ENCODE measurements around the gene RBMS3. TPM values are rescaled to one million over a fixed set of nuclear protein-coding genes. Genes with fewer than 3 reads are reported as not detected.

The RBMS3 gene
- total RNA-seq, 1 experiment from 2014 or later = 0.42 TPM

DNA sequence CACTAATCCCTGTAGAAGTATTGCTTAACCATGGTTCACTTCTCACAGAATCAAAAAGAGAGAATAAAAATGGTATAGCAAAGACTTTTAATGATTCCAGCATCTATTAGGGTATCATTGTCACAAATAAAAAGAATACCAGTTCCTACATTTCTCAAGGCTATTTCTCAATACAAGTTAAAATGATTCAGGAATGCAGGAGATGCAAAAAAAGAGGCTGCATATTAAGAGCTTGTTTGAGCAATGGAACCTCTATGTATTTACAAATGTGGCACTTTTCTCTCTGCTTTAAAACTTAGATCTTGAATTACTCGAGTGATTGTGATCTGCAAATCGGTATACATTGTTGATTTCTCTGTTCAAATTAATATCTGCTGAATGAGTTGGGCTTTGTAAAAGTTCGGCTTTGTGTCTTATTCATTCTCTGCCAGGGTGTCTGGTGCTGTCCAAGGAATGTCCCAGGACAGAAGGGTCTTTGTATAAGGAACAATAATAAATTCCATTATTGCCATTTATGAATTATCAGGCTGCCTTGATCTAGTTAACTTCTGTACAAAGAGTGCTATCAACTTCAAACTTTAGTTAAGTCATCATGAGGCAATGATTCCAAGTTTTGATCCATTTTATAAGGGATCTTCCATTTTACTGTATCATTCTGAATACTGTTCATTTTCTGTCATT, 364.2 kb downstream of the RBMS3 start:
- DNase-seq (ENCODE audit: low read depth, low spot score) (no peak), ATAC-seq (no peak)
- Histone ChIP-seq H3K27ac (ENCODE audit: low read depth, low read length) (no peak overlapping the region), H4K20me1 (ENCODE audit: insufficient read depth) (no peaks in the 10 kb centered on the region; the same call in 1 of the 2 replicates), H3K79me2 (ENCODE audit: insufficient read depth, low read length) (no peaks in the 10 kb centered on the region), H3K4me2 (ENCODE audit: low read length) (no peak overlapping the region), H3K4me1 (ENCODE audit: control insufficient read depth in 1 of 2, insufficient read depth in 2 of 2, low read length in 2 of 2) (no peaks in the 10 kb centered on the region), H3K4me3 (replicated peaks in 1 of 2; ENCODE audit: low read depth in 1 of 2, low read length in 2 of 2) (no peak overlapping the region), H3K36me3 (ENCODE audit: control insufficient read depth in 1 of 2, insufficient read depth in 2 of 2, low read length in 2 of 2) (no peaks in the 10 kb centered on the region), H3K27me3 (ENCODE audit: insufficient read depth, low read length) (peaks cover 20% of the 10 kb centered on the region), H2AFZ (ENCODE audit: low read depth, low read length, poor library complexity, severe bottlenecking) (no peak overlapping the region), H3K9ac (ENCODE audit: low read length) (no peak overlapping the region), H3K9me2 (ENCODE audit: insufficient read depth) (no peaks in the 10 kb centered on the region), H3K9me3 (ENCODE audit: control insufficient read depth in 1 of 2, insufficient read depth in 1 of 2, low read depth in 1 of 2, low read length in 2 of 2) (no peaks in the 10 kb centered on the region)
- TF ChIP-seq, protein P1, sequence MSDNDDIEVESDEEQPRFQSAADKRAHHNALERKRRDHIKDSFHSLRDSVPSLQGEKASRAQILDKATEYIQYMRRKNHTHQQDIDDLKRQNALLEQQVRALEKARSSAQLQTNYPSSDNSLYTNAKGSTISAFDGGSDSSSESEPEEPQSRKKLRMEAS (IDR thresholded peaks at IDR 0.05) = no peak
- no peak for TF ChIP-seq ZFX (IDR thresholded peaks at IDR 0.05)
- no peak for TF ChIP-seq EGR1 (IDR thresholded peaks at IDR 0.05; ENCODE audit: low read depth)
- TF ChIP-seq CBX3 (IDR thresholded peaks at IDR 0.05; ENCODE audit: low read depth) = no peak
- TF ChIP-seq YY1 (IDR thresholded peaks at IDR 0.05; ENCODE audit: extremely low read depth, insufficient replicate concordance, low read depth, low read length) = no peak
- TF ChIP-seq RAD21 (IDR thresholded peaks at IDR 0.05; ENCODE audit: low read depth) = no peak
- no peak for TF ChIP-seq EZH2phosphoT487 (IDR thresholded peaks at IDR 0.05; ENCODE audit: borderline replicate concordance)
- no peak for TF ChIP-seq POLR2AphosphoS5 (IDR thresholded peaks at IDR 0.05; ENCODE audit: low read depth, low read length)
- TF ChIP-seq, protein P2, sequence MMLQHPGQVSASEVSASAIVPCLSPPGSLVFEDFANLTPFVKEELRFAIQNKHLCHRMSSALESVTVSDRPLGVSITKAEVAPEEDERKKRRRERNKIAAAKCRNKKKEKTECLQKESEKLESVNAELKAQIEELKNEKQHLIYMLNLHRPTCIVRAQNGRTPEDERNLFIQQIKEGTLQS (IDR thresholded peaks at IDR 0.05) = no peak
- TF ChIP-seq, protein P3, sequence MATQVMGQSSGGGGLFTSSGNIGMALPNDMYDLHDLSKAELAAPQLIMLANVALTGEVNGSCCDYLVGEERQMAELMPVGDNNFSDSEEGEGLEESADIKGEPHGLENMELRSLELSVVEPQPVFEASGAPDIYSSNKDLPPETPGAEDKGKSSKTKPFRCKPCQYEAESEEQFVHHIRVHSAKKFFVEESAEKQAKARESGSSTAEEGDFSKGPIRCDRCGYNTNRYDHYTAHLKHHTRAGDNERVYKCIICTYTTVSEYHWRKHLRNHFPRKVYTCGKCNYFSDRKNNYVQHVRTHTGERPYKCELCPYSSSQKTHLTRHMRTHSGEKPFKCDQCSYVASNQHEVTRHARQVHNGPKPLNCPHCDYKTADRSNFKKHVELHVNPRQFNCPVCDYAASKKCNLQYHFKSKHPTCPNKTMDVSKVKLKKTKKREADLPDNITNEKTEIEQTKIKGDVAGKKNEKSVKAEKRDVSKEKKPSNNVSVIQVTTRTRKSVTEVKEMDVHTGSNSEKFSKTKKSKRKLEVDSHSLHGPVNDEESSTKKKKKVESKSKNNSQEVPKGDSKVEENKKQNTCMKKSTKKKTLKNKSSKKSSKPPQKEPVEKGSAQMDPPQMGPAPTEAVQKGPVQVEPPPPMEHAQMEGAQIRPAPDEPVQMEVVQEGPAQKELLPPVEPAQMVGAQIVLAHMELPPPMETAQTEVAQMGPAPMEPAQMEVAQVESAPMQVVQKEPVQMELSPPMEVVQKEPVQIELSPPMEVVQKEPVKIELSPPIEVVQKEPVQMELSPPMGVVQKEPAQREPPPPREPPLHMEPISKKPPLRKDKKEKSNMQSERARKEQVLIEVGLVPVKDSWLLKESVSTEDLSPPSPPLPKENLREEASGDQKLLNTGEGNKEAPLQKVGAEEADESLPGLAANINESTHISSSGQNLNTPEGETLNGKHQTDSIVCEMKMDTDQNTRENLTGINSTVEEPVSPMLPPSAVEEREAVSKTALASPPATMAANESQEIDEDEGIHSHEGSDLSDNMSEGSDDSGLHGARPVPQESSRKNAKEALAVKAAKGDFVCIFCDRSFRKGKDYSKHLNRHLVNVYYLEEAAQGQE (IDR thresholded peaks at IDR 0.05; ENCODE audit: low read depth) = no peak
- no peak for TF ChIP-seq JUND (IDR thresholded peaks at IDR 0.05)
- no peak for TF ChIP-seq SRF (IDR thresholded peaks at IDR 0.05; ENCODE audit: low read depth)
- TF ChIP-seq ZNF274 (IDR thresholded peaks at IDR 0.05; ENCODE audit: low read depth, low read length) = no peak
- TF ChIP-seq, protein P4, sequence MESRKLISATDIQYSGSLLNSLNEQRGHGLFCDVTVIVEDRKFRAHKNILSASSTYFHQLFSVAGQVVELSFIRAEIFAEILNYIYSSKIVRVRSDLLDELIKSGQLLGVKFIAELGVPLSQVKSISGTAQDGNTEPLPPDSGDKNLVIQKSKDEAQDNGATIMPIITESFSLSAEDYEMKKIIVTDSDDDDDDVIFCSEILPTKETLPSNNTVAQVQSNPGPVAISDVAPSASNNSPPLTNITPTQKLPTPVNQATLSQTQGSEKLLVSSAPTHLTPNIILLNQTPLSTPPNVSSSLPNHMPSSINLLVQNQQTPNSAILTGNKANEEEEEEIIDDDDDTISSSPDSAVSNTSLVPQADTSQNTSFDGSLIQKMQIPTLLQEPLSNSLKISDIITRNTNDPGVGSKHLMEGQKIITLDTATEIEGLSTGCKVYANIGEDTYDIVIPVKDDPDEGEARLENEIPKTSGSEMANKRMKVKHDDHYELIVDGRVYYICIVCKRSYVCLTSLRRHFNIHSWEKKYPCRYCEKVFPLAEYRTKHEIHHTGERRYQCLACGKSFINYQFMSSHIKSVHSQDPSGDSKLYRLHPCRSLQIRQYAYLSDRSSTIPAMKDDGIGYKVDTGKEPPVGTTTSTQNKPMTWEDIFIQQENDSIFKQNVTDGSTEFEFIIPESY (IDR thresholded peaks at IDR 0.05; ENCODE audit: extremely low read depth, insufficient replicate concordance, low read length) = no peak
- no peak for TF ChIP-seq POLR2A (IDR thresholded peaks at IDR 0.05; ENCODE audit: borderline replicate concordance, extremely low read depth, insufficient read depth, insufficient read length)
- TF ChIP-seq CEBPB (IDR thresholded peaks at IDR 0.05; ENCODE audit: low read depth) = no peak
- no peak for TF ChIP-seq SP1 (IDR thresholded peaks at IDR 0.05; ENCODE audit: low read depth)
- TF ChIP-seq TCF7L2 (IDR thresholded peaks at IDR 0.05; ENCODE audit: borderline replicate concordance, extremely low read depth, insufficient read depth, insufficient read length) = no peak
- TF ChIP-seq, protein P5, sequence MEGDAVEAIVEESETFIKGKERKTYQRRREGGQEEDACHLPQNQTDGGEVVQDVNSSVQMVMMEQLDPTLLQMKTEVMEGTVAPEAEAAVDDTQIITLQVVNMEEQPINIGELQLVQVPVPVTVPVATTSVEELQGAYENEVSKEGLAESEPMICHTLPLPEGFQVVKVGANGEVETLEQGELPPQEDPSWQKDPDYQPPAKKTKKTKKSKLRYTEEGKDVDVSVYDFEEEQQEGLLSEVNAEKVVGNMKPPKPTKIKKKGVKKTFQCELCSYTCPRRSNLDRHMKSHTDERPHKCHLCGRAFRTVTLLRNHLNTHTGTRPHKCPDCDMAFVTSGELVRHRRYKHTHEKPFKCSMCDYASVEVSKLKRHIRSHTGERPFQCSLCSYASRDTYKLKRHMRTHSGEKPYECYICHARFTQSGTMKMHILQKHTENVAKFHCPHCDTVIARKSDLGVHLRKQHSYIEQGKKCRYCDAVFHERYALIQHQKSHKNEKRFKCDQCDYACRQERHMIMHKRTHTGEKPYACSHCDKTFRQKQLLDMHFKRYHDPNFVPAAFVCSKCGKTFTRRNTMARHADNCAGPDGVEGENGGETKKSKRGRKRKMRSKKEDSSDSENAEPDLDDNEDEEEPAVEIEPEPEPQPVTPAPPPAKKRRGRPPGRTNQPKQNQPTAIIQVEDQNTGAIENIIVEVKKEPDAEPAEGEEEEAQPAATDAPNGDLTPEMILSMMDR (IDR thresholded peaks at IDR 0.05 in 2 of 3, conservative IDR thresholded peaks at IDR 0.05 in 1 of 3; ENCODE audit: borderline replicate concordance in 1 of 3, insufficient read depth in 1 of 3, low read depth in 2 of 3, low read length in 2 of 3) = no peak
- BruUV-seq (replicated peaks) = no TSS peak
- ChIA-PET POLR2A (no interaction called here), RAD21 (ENCODE audit: low non-redundant PET in 1 of 2, low total read pairs in 2 of 2, uncharacterized antibody in 2 of 2, unreplicated experiment in 2 of 2) (no interaction called here), CTCF (no interaction called here)
- intact Hi-C loops (cut with micrococcal nuclease) = no loop called here

Data from HCT116 (cell line).